ENCODE measurements around the gene KIF23.

Gene KIF23

DNA sequence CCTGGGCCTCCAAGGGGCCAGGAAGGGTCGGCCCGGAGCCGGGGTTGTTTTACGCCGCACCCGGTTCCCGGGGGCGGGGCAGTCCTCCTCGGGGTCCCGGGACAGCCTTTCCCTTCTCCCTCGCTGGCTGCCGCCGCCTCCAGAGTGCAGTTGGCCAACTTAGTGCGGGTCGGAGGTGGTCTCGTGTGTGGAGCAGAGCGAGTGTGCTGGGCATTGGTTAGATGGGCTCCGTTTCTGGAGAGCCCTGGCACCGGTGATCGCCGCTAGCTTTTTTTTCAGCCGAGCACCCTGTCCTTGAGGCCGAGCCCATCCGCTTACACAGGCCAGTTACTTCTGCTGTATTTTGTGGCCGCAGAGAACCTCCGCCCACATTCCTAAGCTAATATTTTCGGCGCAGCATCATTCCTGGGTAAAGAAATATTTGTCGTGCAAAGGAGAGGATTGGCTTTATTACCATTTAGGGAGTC is 585 bp downstream of the KIF23 start:
- peak; percentile 93 for DNase-seq (ENCODE audit: low read depth)
- peak overlapping the region; percentile 88 for H3K9ac ChIP-seq (ENCODE audit: low read length)
- H3K36me3 ChIP-seq (ENCODE audit: control insufficient read depth, insufficient read depth, low read length, severe bottlenecking), result no peaks in the 10 kb centered on the region
- no peaks in the 10 kb centered on the region for H3K27me3 ChIP-seq (replicated peaks; ENCODE audit: control insufficient read depth, insufficient read depth, low read length)
- H3K9me3 ChIP-seq (ENCODE audit: control insufficient read depth, low read length), result no peaks in the 10 kb centered on the region
- peak overlapping the region; percentile 83 for H3K4me3 ChIP-seq (ENCODE audit: low read length)
- H3K4me1 ChIP-seq (ENCODE audit: control insufficient read depth, insufficient read depth, low read length), result peaks cover 11% of the 10 kb centered on the region

GRCh38 chr15:69415381-69415780 is 1.2 kb downstream of the KIF23 start:
- Histone ChIP-seq H3K9ac (ENCODE audit: low read length) (peak overlapping the region; percentile 88), H3K9me3 (ENCODE audit: control insufficient read depth, low read length) (no peaks in the 10 kb centered on the region), H3K4me3 (ENCODE audit: low read length) (peak overlapping the region; percentile 83), H3K27me3 (replicated peaks; ENCODE audit: control insufficient read depth, insufficient read depth, low read length) (no peaks in the 10 kb centered on the region), H3K36me3 (ENCODE audit: control insufficient read depth, insufficient read depth, low read length, severe bottlenecking) (no peaks in the 10 kb centered on the region), H3K4me1 (ENCODE audit: control insufficient read depth, insufficient read depth, low read length) (peaks cover 11% of the 10 kb centered on the region)
- peak; percentile 14 for DNase-seq (ENCODE audit: low read depth)

DNA sequence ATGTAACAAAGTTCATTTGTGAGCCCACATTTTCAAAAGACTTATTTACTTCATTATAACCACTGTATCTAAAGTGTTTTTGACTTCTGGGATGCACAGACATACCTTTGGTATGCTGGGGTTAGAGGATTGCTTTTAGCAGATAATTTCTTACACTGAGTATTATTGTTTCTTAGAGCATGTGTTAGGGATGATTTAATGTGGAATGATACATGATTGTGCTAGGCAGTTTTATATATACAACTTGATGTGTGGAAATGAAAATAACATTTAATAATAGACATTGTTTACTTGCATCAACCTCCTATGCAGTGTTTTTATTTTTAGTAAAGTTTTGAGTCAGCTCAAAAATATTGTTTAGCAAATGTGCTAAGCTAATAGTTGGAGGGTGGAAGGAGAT is 3.4 kb downstream of the KIF23 start:
- H3K36me3 ChIP-seq (ENCODE audit: control insufficient read depth, insufficient read depth, low read length, severe bottlenecking), result no peaks in the 10 kb centered on the region
- no peak overlapping the region for H3K4me3 ChIP-seq (ENCODE audit: low read length)
- H3K9ac ChIP-seq (ENCODE audit: low read length), result no peak overlapping the region
- H3K9me3 ChIP-seq (ENCODE audit: control insufficient read depth, low read length), result no peaks in the 10 kb centered on the region
- H3K4me1 ChIP-seq (ENCODE audit: control insufficient read depth, insufficient read depth, low read length), result peaks cover 11% of the 10 kb centered on the region
- peak; percentile 25 for DNase-seq (ENCODE audit: low read depth)
- H3K27me3 ChIP-seq (replicated peaks; ENCODE audit: control insufficient read depth, insufficient read depth, low read length), result no peaks in the 10 kb centered on the region

DNA sequence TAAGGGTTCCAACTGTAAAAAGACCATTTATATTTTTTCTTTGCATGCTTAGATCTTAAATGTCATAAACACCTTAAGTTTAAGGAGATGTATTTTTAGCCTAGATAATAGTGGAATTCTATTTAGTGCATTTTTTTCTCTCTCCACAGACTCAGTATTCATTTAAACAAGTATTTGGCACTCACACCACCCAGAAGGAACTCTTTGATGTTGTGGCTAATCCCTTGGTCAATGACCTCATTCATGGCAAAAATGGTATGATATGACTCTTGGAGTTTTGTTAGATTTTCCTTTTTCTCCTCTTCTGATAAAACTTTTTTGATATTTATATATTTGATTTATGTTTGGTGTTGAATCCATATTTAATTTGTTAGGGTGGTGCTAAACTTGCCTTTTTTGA is 7.3 kb downstream of the KIF23 start:
- Histone ChIP-seq H3K27me3 (replicated peaks; ENCODE audit: control insufficient read depth, insufficient read depth, low read length) (no peaks in the 10 kb centered on the region), H3K36me3 (ENCODE audit: control insufficient read depth, insufficient read depth, low read length, severe bottlenecking) (no peaks in the 10 kb centered on the region), H3K9me3 (ENCODE audit: control insufficient read depth, low read length) (no peaks in the 10 kb centered on the region), H3K4me1 (ENCODE audit: control insufficient read depth, insufficient read depth, low read length) (no peaks in the 10 kb centered on the region), H3K4me3 (ENCODE audit: low read length) (no peak overlapping the region), H3K9ac (ENCODE audit: low read length) (no peak overlapping the region)
- DNase-seq (ENCODE audit: low read depth), result no peak

GRCh38 chr15:69422336-69422895 is 8.3 kb downstream of the KIF23 start:
- Histone ChIP-seq H3K36me3 (ENCODE audit: control insufficient read depth, insufficient read depth, low read length, severe bottlenecking) (no peaks in the 10 kb centered on the region), H3K4me1 (ENCODE audit: control insufficient read depth, insufficient read depth, low read length) (no peaks in the 10 kb centered on the region), H3K27me3 (replicated peaks; ENCODE audit: control insufficient read depth, insufficient read depth, low read length) (no peaks in the 10 kb centered on the region), H3K9ac (ENCODE audit: low read length) (no peak overlapping the region), H3K4me3 (ENCODE audit: low read length) (no peak overlapping the region), H3K9me3 (ENCODE audit: control insufficient read depth, low read length) (no peaks in the 10 kb centered on the region)
- peak; percentile 66 for DNase-seq (ENCODE audit: low read depth)

DNA sequence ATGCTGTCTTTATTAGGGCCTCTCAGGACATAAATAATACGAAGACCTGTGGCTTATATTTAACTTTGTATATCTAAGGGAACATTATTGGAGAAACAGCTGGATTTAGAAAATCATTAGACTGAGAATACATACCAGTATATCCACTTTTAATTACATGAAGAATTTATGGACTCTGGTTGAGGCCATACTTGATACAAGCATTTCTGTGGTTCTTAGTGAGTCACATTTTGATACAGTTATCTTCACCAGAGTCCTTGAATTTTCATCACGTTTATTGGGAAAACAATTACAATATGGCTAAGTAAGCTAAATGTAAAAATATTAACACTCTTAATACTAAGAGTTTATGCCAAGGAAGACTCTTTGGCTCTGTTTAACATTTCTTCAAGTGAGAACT is 9.9 kb downstream of the KIF23 start:
- DNase-seq (ENCODE audit: low read depth), result no peak
- H3K4me1 ChIP-seq (ENCODE audit: control insufficient read depth, insufficient read depth, low read length), result no peaks in the 10 kb centered on the region
- H3K4me3 ChIP-seq (ENCODE audit: low read length), result no peak overlapping the region
- no peaks in the 10 kb centered on the region for H3K9me3 ChIP-seq (ENCODE audit: control insufficient read depth, low read length)
- H3K36me3 ChIP-seq (ENCODE audit: control insufficient read depth, insufficient read depth, low read length, severe bottlenecking), result no peaks in the 10 kb centered on the region
- H3K27me3 ChIP-seq (replicated peaks; ENCODE audit: control insufficient read depth, insufficient read depth, low read length), result no peaks in the 10 kb centered on the region
- no peak overlapping the region for H3K9ac ChIP-seq (ENCODE audit: low read length)

GRCh38 chr15:69424748-69425413 is 10.7 kb downstream of the KIF23 start:
- Histone ChIP-seq H3K9me3 (ENCODE audit: control insufficient read depth, low read length) (no peaks in the 10 kb centered on the region), H3K4me3 (ENCODE audit: low read length) (no peak overlapping the region), H3K4me1 (ENCODE audit: control insufficient read depth, insufficient read depth, low read length) (no peaks in the 10 kb centered on the region), H3K36me3 (ENCODE audit: control insufficient read depth, insufficient read depth, low read length, severe bottlenecking) (no peaks in the 10 kb centered on the region), H3K9ac (ENCODE audit: low read length) (no peak overlapping the region), H3K27me3 (replicated peaks; ENCODE audit: control insufficient read depth, insufficient read depth, low read length) (no peaks in the 10 kb centered on the region)
- peak; percentile 27 for DNase-seq (ENCODE audit: low read depth)

GRCh38 chr15:69433831-69434230 is 19.7 kb downstream of the KIF23 start:
- H3K9me3 ChIP-seq (ENCODE audit: control insufficient read depth, low read length), result no peaks in the 10 kb centered on the region
- no peaks in the 10 kb centered on the region for H3K36me3 ChIP-seq (ENCODE audit: control insufficient read depth, insufficient read depth, low read length, severe bottlenecking)
- H3K9ac ChIP-seq (ENCODE audit: low read length), result no peak overlapping the region
- H3K4me1 ChIP-seq (ENCODE audit: control insufficient read depth, insufficient read depth, low read length), result peaks cover 8% of the 10 kb centered on the region
- H3K27me3 ChIP-seq (replicated peaks; ENCODE audit: control insufficient read depth, insufficient read depth, low read length), result no peaks in the 10 kb centered on the region
- no peak for DNase-seq (ENCODE audit: low read depth)
- H3K4me3 ChIP-seq (ENCODE audit: low read length), result no peak overlapping the region

DNA sequence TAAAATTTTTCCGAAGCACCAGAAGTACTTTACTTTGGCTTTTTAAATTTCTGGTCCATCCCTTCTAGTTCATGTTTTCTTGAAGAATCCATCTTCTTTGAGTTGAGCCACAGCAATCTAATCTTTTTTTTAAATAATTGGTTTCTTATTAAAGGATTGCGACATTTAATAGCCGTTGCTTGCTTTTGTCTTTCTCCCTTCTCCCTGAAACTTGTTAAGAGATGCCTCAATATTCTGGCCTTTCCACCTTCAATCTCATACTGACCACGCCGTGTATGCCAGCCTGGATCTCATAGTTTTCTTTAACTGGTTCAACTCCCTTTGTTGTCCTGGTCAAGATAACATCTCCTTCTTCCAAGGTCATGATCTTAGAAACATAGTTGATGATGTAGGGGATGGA is 20.1 kb downstream of the KIF23 start:
- peaks cover 8% of the 10 kb centered on the region for H3K4me1 ChIP-seq (ENCODE audit: control insufficient read depth, insufficient read depth, low read length)
- no peak for DNase-seq (ENCODE audit: low read depth)
- H3K27me3 ChIP-seq (replicated peaks; ENCODE audit: control insufficient read depth, insufficient read depth, low read length), result no peaks in the 10 kb centered on the region
- H3K9ac ChIP-seq (ENCODE audit: low read length), result no peak overlapping the region
- H3K36me3 ChIP-seq (ENCODE audit: control insufficient read depth, insufficient read depth, low read length, severe bottlenecking), result no peaks in the 10 kb centered on the region
- no peak overlapping the region for H3K4me3 ChIP-seq (ENCODE audit: low read length)
- H3K9me3 ChIP-seq (ENCODE audit: control insufficient read depth, low read length), result no peaks in the 10 kb centered on the region

DNA sequence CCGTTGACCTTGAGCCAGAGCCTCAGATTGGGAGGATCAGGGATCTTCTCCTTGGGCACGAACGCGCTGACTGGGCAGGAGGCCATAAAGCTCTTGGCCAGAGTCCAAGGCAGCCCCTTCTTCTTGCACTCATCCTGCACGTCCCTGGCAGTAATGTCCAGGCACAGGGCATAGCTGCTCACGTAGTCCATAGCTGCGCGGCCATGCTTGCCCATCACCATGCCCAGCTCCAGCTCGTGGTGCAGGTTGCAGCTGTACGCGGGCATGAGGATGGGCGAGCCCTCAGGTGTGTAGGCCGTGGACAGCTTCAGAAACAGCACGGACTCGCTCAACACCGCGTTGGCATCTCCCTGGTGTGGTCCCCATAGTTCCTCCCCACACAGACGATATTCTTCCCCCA is 20.5 kb downstream of the KIF23 start:
- Histone ChIP-seq H3K9me3 (ENCODE audit: control insufficient read depth, low read length) (no peaks in the 10 kb centered on the region), H3K4me1 (ENCODE audit: control insufficient read depth, insufficient read depth, low read length) (peaks cover 8% of the 10 kb centered on the region), H3K36me3 (ENCODE audit: control insufficient read depth, insufficient read depth, low read length, severe bottlenecking) (no peaks in the 10 kb centered on the region), H3K4me3 (ENCODE audit: low read length) (no peak overlapping the region), H3K27me3 (replicated peaks; ENCODE audit: control insufficient read depth, insufficient read depth, low read length) (no peaks in the 10 kb centered on the region), H3K9ac (ENCODE audit: low read length) (no peak overlapping the region)
- no peak for DNase-seq (ENCODE audit: low read depth)

GRCh38 chr15:69435985-69436384 is 21.8 kb downstream of the KIF23 start:
- H3K36me3 ChIP-seq (ENCODE audit: control insufficient read depth, insufficient read depth, low read length, severe bottlenecking), result no peaks in the 10 kb centered on the region
- no peak overlapping the region for H3K4me3 ChIP-seq (ENCODE audit: low read length)
- H3K4me1 ChIP-seq (ENCODE audit: control insufficient read depth, insufficient read depth, low read length), result peaks cover 8% of the 10 kb centered on the region
- no peaks in the 10 kb centered on the region for H3K27me3 ChIP-seq (replicated peaks; ENCODE audit: control insufficient read depth, insufficient read depth, low read length)
- H3K9me3 ChIP-seq (ENCODE audit: control insufficient read depth, low read length), result no peaks in the 10 kb centered on the region
- no peak for DNase-seq (ENCODE audit: low read depth)
- no peak overlapping the region for H3K9ac ChIP-seq (ENCODE audit: low read length)

- Histone ChIP-seq H3K4me1 (ENCODE audit: control insufficient read depth, insufficient read depth, low read length) (peaks cover 8% of the 10 kb centered on the region), H3K27me3 (replicated peaks; ENCODE audit: control insufficient read depth, insufficient read depth, low read length) (no peaks in the 10 kb centered on the region), H3K9ac (ENCODE audit: low read length) (no peak overlapping the region), H3K36me3 (ENCODE audit: control insufficient read depth, insufficient read depth, low read length, severe bottlenecking) (no peaks in the 10 kb centered on the region), H3K9me3 (ENCODE audit: control insufficient read depth, low read length) (no peaks in the 10 kb centered on the region), H3K4me3 (ENCODE audit: low read length) (no peak overlapping the region)
- no peak for DNase-seq (ENCODE audit: low read depth)
Measured at GRCh38 chr15:69436951-69437350, 22.8 kb downstream of the KIF23 start.
